ENCODE data around the gene MED19. TPM values are rescaled to one million over a fixed set of nuclear protein-coding genes. Genes with fewer than 3 reads are reported as not detected.

The MED19 gene
- total and polyA plus RNA-seq, 4 donors, result 8.8 to 11.8 (median 10.8) TPM

Other genes with a start within 250 kb of the MED19 start
- 10 to 100 TPM in 1 of 2 donors, 1 to 10 TPM in 1; 7.6 to 15.8 TPM for gene SLC43A1, start 196.5 kb downstream of the MED19 start, total RNA-seq
- gene SLC43A1, start 196.5 kb downstream of the MED19 start, polyA plus RNA-seq, result 10 to 100 TPM in 1 of 2 donors, 1 to 10 TPM in 1; 8.6 to 19.6 TPM
- 10 to 100 TPM; 30.8 to 40.0 TPM for gene TIMM10, start 181.5 kb downstream of the MED19 start, total RNA-seq
- gene TIMM10, start 181.5 kb downstream of the MED19 start, polyA plus RNA-seq, result 10 to 100 TPM; 34.7 to 71.1 TPM
- not detected for gene SMTNL1, start 174.6 kb downstream of the MED19 start, total RNA-seq
- not detected for gene SMTNL1, start 174.6 kb downstream of the MED19 start, polyA plus RNA-seq
- 10 to 100 TPM; 42.0 to 68.9 TPM for gene UBE2L6, start 144.5 kb downstream of the MED19 start, total RNA-seq
- gene UBE2L6, start 144.5 kb downstream of the MED19 start, polyA plus RNA-seq, result 10 to 100 TPM; 44.8 to 45.2 TPM
- gene SERPING1, start 114.5 kb downstream of the MED19 start, total RNA-seq, result 1,000 to 10,000 TPM in 1 of 2 donors, 100 to 1,000 TPM in 1; 723 to 1,015 TPM
- 100 to 1,000 TPM; 473 to 867 TPM for gene SERPING1, start 114.5 kb downstream of the MED19 start, polyA plus RNA-seq
- 1 to 10 TPM in 1 of 2 donors, under 1 TPM in 1; 0.97 to 1.8 TPM for gene YPEL4, start 62.3 kb downstream of the MED19 start, total RNA-seq
- 1 to 10 TPM; 3.0 to 6.2 TPM for gene YPEL4, start 62.3 kb downstream of the MED19 start, polyA plus RNA-seq
- 10 to 100 TPM; 10.0 to 10.6 TPM for gene CLP1, start 54.5 kb downstream of the MED19 start, total RNA-seq
- 10 to 100 TPM in 1 of 2 donors, 1 to 10 TPM in 1; 6.7 to 10.8 TPM for gene CLP1, start 54.5 kb downstream of the MED19 start, polyA plus RNA-seq
- 10 to 100 TPM; 47.9 to 51.0 TPM for gene ZDHHC5, start 44.1 kb downstream of the MED19 start, total RNA-seq
- 10 to 100 TPM; 11.3 to 17.6 TPM for gene ZDHHC5, start 44.1 kb downstream of the MED19 start, polyA plus RNA-seq
- 10 to 100 TPM; 40.6 to 47.8 TPM for gene TMX2, start 378 bp upstream of the MED19 start, total RNA-seq
- gene TMX2, start 378 bp upstream of the MED19 start, polyA plus RNA-seq, result 10 to 100 TPM; 44.1 to 50.8 TPM
- gene SELENOH, start 29.3 kb upstream of the MED19 start, total RNA-seq, result 10 to 100 TPM; 65.0 to 75.1 TPM
- 100 to 1,000 TPM; 126 to 158 TPM for gene SELENOH, start 29.3 kb upstream of the MED19 start, polyA plus RNA-seq
- gene BTBD18, start 39.6 kb upstream of the MED19 start, total RNA-seq, result not detected
- gene BTBD18, start 39.6 kb upstream of the MED19 start, polyA plus RNA-seq, result under 1 TPM in 1 of 2 donors, not detected in 1; 0.05 TPM
- 100 to 1,000 TPM; 167 to 213 TPM for gene CTNND1, start 49.6 kb upstream of the MED19 start, total RNA-seq
- gene CTNND1, start 49.6 kb upstream of the MED19 start, polyA plus RNA-seq, result 10 to 100 TPM; 31.6 to 35.8 TPM

Measured in aorta (tissue), 4 donors.